COLO829 (cell line): ENCODE results near the gene BMERB1.
"Not testable (repeated sequence)": the region's sequence is repeated elsewhere in the genome, so short reads cannot be mapped to it uniquely, and the experiment has no call there.

Experiments used
- DNase-seq: peaks from one replicate; pipeline ENCODE4 v3.0.0; 2012; ENCODE audit warnings: low spot score

Gene BMERB1

GRCh38 chr16:15594711-15595320 lies 160.4 kb downstream of the BMERB1 start:
- no peak for DNase-seq

- DNase-seq: no peak
Measured at GRCh38 chr16:15597135-15597534, 162.7 kb downstream of the BMERB1 start.

GRCh38 chr16:15597822-15598647 lies 163.6 kb downstream of the BMERB1 start:
- DNase-seq: no peak

- no peak for DNase-seq
Measured at GRCh38 chr16:15598648-15599190, 164.3 kb downstream of the BMERB1 start.

- DNase-seq: peak; percentile 71
Measured at GRCh38 chr16:15599303-15600070, 165.1 kb downstream of the BMERB1 start.

- no peak for DNase-seq
Measured at GRCh38 chr16:15601212-15601879, 167.0 kb downstream of the BMERB1 start.

GRCh38 chr16:15602285-15603044 lies 168.1 kb downstream of the BMERB1 start:
- no peak for DNase-seq

GRCh38 chr16:15604460-15605440 lies 170.4 kb downstream of the BMERB1 start:
- no peak for DNase-seq

- no peak for DNase-seq
Measured at GRCh38 chr16:15605839-15606517, 171.6 kb downstream of the BMERB1 start.

GRCh38 chr16:15606518-15607220 lies 172.3 kb downstream of the BMERB1 start:
- no peak for DNase-seq

- not testable (repeated sequence) for DNase-seq
Measured at GRCh38 chr16:15607221-15607699, 172.9 kb downstream of the BMERB1 start.

- DNase-seq: no peak
Measured at GRCh38 chr16:15607700-15608396, 173.5 kb downstream of the BMERB1 start.

- DNase-seq: no peak
Measured at GRCh38 chr16:15608398-15609285, 174.3 kb downstream of the BMERB1 start.

GRCh38 chr16:15609286-15609649 lies 174.9 kb downstream of the BMERB1 start:
- no peak for DNase-seq

GRCh38 chr16:15610369-15610871 lies 176.0 kb downstream of the BMERB1 start:
- no peak for DNase-seq

- DNase-seq: no peak
Measured at GRCh38 chr16:15611610-15612009, 177.2 kb downstream of the BMERB1 start.

- no peak for DNase-seq
Measured at GRCh38 chr16:15613676-15614075, 179.3 kb downstream of the BMERB1 start.
